Astrocyte (in vitro differentiated cells and primary cell): ENCODE results near the gene POLE. TPM values are rescaled to one million over a fixed set of nuclear protein-coding genes. Genes with fewer than 3 reads are reported as not detected.

Source experiments
- DNase-seq: peaks from one replicate; pipeline ENCODE4 v3.0.0-alpha.2; 2010; ENCODE audit warnings: low read depth
- FAIRE-seq: peaks from 2 replicates; lab custom pipeline; 2011; peaks lifted over from hg19 to GRCh38; lab: Jason Lieb, UNC
- H2AFZ ChIP-seq: 2 replicates; pipeline ENCODE4 v1.6.0; 2012; ENCODE audit warnings: low read depth, low read length, inconsistent platforms
- H3K27ac ChIP-seq: 2 replicates; pipeline ENCODE4 v1.5.1; 2011; ENCODE audit warnings: low read depth, low read length, inconsistent platforms
- H3K27me3 ChIP-seq: 2 replicates; pipeline ENCODE4 v1.6.0; 2011; ENCODE audit warnings: low read length, inconsistent platforms; ENCODE audit not compliant: insufficient read depth
- H3K36me3 ChIP-seq: 2 replicates; pipeline ENCODE4 v1.5.1; 2011; ENCODE audit warnings: low read length, inconsistent platforms; ENCODE audit not compliant: insufficient read depth
- H3K4me1 ChIP-seq: 2 replicates; pipeline ENCODE4 v1.5.1; 2011; ENCODE audit warnings: low read length, inconsistent platforms; ENCODE audit not compliant: insufficient read depth
- H3K4me2 ChIP-seq: 2 replicates; pipeline ENCODE4 v1.6.0; 2012; ENCODE audit warnings: low read length, inconsistent platforms
- H3K4me3 ChIP-seq: 2 replicates; pipeline ENCODE4 v1.5.1; 2011; ENCODE audit warnings: low read depth, mild to moderate bottlenecking, low read length, inconsistent platforms; ENCODE audit not compliant: insufficient read depth
- H3K79me2 ChIP-seq: 2 replicates; pipeline ENCODE4 v1.6.0; 2012; ENCODE audit warnings: mild to moderate bottlenecking, low read length, inconsistent platforms; ENCODE audit not compliant: insufficient read depth
- H3K9ac ChIP-seq: 2 replicates; pipeline ENCODE4 v1.6.0; 2012; ENCODE audit warnings: mild to moderate bottlenecking, low read length, inconsistent platforms
- H3K9me3 ChIP-seq: 2 replicates; pipeline ENCODE4 v1.5.1; 2012; ENCODE audit warnings: low read depth, mild to moderate bottlenecking, low read length, inconsistent platforms; ENCODE audit not compliant: insufficient read depth
- H4K20me1 ChIP-seq: 2 replicates; pipeline ENCODE4 v1.6.0; 2012; ENCODE audit warnings: low read length, inconsistent platforms; ENCODE audit not compliant: insufficient read depth
- H3K27ac Mint-ChIP-seq: one replicate; pipeline ENCODE4 v1.8.0; 2021; ENCODE audit warnings: mild to moderate bottlenecking, mixed read lengths; ENCODE audit not compliant: unreplicated experiment
- H3K27me3 Mint-ChIP-seq: one replicate; pipeline ENCODE4 v1.8.0; 2021; ENCODE audit warnings: low read depth, mixed read lengths; ENCODE audit not compliant: unreplicated experiment
- H3K36me3 Mint-ChIP-seq: one replicate; pipeline ENCODE4 v1.8.0; 2021; ENCODE audit warnings: low read depth, mixed read lengths; ENCODE audit not compliant: unreplicated experiment
- H3K4me1 Mint-ChIP-seq: one replicate; pipeline ENCODE4 v1.8.0; 2021; ENCODE audit warnings: low read depth, mixed read lengths; ENCODE audit not compliant: unreplicated experiment
- H3K4me3 Mint-ChIP-seq: one replicate; pipeline ENCODE4 v1.8.0; 2021; ENCODE audit warnings: mild to moderate bottlenecking, moderate library complexity, mixed read lengths; ENCODE audit not compliant: unreplicated experiment
- H3K9me3 Mint-ChIP-seq: one replicate; pipeline ENCODE4 v1.8.0; 2021; ENCODE audit warnings: mild to moderate bottlenecking, mixed read lengths; ENCODE audit not compliant: unreplicated experiment
- CTCF ChIP-seq: IDR thresholded peaks from 2 replicates; pipeline ENCODE4 v1.5.1; 2011; ENCODE audit warnings: low read depth, mild to moderate bottlenecking, inconsistent platforms, low read length, moderate library complexity; ENCODE audit not compliant: insufficient read depth
- EZH2 ChIP-seq: IDR thresholded peaks from 2 replicates; pipeline ENCODE4 v1.6.1; 2012; ENCODE audit warnings: mild to moderate bottlenecking, low read length, inconsistent platforms; ENCODE audit not compliant: insufficient read depth
- total RNA-seq: library from RNA; stranded (reverse); gene quantifications from 2 replicates; pipeline ENCODE4 v1.2.1, GENCODE V29; 2021

Gene POLE
- total RNA-seq, 1 donor from 2014 or later = 15.4 TPM

- Mint-ChIP-seq H3K27me3 (peaks cover 48% of the 10 kb centered on the region), H3K4me3 (no peak overlapping the region), H3K27ac (no peak overlapping the region), H3K9me3 (no peaks in the 10 kb centered on the region), H3K4me1 (peaks cover 10% of the 10 kb centered on the region), H3K36me3 (no peaks in the 10 kb centered on the region)
- no peaks in the 10 kb centered on the region for H4K20me1 ChIP-seq
- TF ChIP-seq CTCF (no peak), EZH2 (peak; percentile 93)
- H3K36me3 ChIP-seq = no peaks in the 10 kb centered on the region
- H3K9ac ChIP-seq = no peak overlapping the region
- no peaks in the 10 kb centered on the region for H3K79me2 ChIP-seq
- no peak for DNase-seq
- H3K4me1 ChIP-seq = peaks cover 4% of the 10 kb centered on the region
- no peak for FAIRE-seq
- no peak overlapping the region for H3K4me2 ChIP-seq
- no peaks in the 10 kb centered on the region for H3K9me3 ChIP-seq
- no peak overlapping the region for H3K27ac ChIP-seq
- H3K4me3 ChIP-seq = no peak overlapping the region
- no peak overlapping the region for H2AFZ ChIP-seq
- peaks cover 51% of the 10 kb centered on the region for H3K27me3 ChIP-seq
Observed at GRCh38 chr12:132603240-132604150, 83.6 kb downstream of the POLE start.

GRCh38 chr12:132602572-132603239 is 84.4 kb downstream of the POLE start:
- no peaks in the 10 kb centered on the region for H3K9me3 Mint-ChIP-seq
- TF ChIP-seq EZH2 = no peak
- no peak for TF ChIP-seq CTCF
- Histone ChIP-seq H3K4me1 (peaks cover 4% of the 10 kb centered on the region), H4K20me1 (no peaks in the 10 kb centered on the region), H3K4me2 (peak overlapping the region; percentile 26), H3K9ac (no peak overlapping the region), H3K4me3 (no peak overlapping the region), H3K9me3 (no peaks in the 10 kb centered on the region), H3K36me3 (no peaks in the 10 kb centered on the region), H3K27ac (no peak overlapping the region), H3K79me2 (no peaks in the 10 kb centered on the region), H3K27me3 (peaks cover 51% of the 10 kb centered on the region), H2AFZ (no peak overlapping the region)
- H3K36me3 Mint-ChIP-seq = no peaks in the 10 kb centered on the region
- no peak for FAIRE-seq
- peaks cover 41% of the 10 kb centered on the region for H3K27me3 Mint-ChIP-seq
- peaks cover 3% of the 10 kb centered on the region for H3K4me1 Mint-ChIP-seq
- H3K27ac Mint-ChIP-seq = no peak overlapping the region
- DNase-seq = no peak
- H3K4me3 Mint-ChIP-seq = no peak overlapping the region
